IMR-90 (cell line): Measurements from ENCODE around the gene MINK1. TPM values are rescaled to one million over a fixed set of nuclear protein-coding genes. Genes with fewer than 3 reads are reported as not detected.

Experiments
- ATAC-seq: fragments of 200-7000 bp; cut with Tn5 transposase; 2 replicates; pipeline ENCODE4 v1.9.1; 2020; ENCODE audit warnings: low read depth, mild to moderate bottlenecking, moderate library complexity
- BruUV-seq: library from RNA; stranded (reverse); fragments of 400-500 nt; replicated peaks from 2 replicates; lab custom pipeline; 2021; lab: Mats Ljungman, UMichigan
- CTCF ChIA-PET: fragments of 300-600 bp; formaldehyde crosslinking; extraction: SDS; loops from one replicate; lab custom pipeline; 2021; ENCODE audit warnings: antibody characterized with exemption; lab: Yijun Ruan, JAX
- POLR2A ChIA-PET: fragments of 300-600 bp; sonication (Branson Sonifier 250); formaldehyde crosslinking; loops from one replicate; lab custom pipeline; 2022; ENCODE audit warnings: antibody characterized with exemption; ENCODE audit not compliant: unreplicated experiment; lab: Charles Lee
- DNase-seq: peaks from one replicate; pipeline ENCODE4 v3.0.0; 2013
- H2AFZ ChIP-seq: replicated peaks from 2 replicates; pipeline ENCODE3; 2013; ENCODE audit warnings: low read length, mild to moderate bottlenecking; ENCODE audit not compliant: poor library complexity
- H2AK5ac ChIP-seq: 2 replicates; pipeline ENCODE4 v1.6.1; 2013; ENCODE audit warnings: low read depth, low read length, inconsistent platforms
- H2AK9ac ChIP-seq: replicated peaks from 2 replicates; pipeline ENCODE3; 2013; ENCODE audit warnings: mild to moderate bottlenecking, low read depth, low read length, moderate library complexity; ENCODE audit not compliant: poor library complexity
- H2BK120ac ChIP-seq: 2 replicates; pipeline ENCODE4 v1.6.1; 2013; ENCODE audit warnings: low read depth, low read length, inconsistent platforms
- H2BK15ac ChIP-seq: 3 replicates; pipeline ENCODE4 v1.6.1; 2013; ENCODE audit warnings: low read depth, low read length, inconsistent platforms
- H2BK20ac ChIP-seq: 2 replicates; pipeline ENCODE4 v1.6.1; 2013; ENCODE audit warnings: low read depth, mild to moderate bottlenecking, inconsistent platforms, low read length, moderate library complexity
- H2BK5ac ChIP-seq: 2 replicates; pipeline ENCODE4 v1.6.1; 2013; ENCODE audit warnings: mild to moderate bottlenecking, low read depth, low read length, inconsistent platforms; ENCODE audit not compliant: poor library complexity, severe bottlenecking
- H3K14ac ChIP-seq: replicated peaks from 2 replicates; pipeline ENCODE4 v1.6.1; 2013; ENCODE audit warnings: low read depth, low read length, inconsistent platforms
- H3K18ac ChIP-seq: 2 replicates; pipeline ENCODE4 v1.6.1; 2013; ENCODE audit warnings: low read depth, low read length, control low read depth
- H3K23ac ChIP-seq: 2 replicates; pipeline ENCODE4 v1.6.1; 2013; ENCODE audit warnings: low read depth, low read length, inconsistent platforms
- H3K27ac ChIP-seq: 2 replicates; pipeline ENCODE4 v1.5.1; 2013; ENCODE audit warnings: mild to moderate bottlenecking, control low read depth, low read length; ENCODE audit not compliant: insufficient read depth
- H3K27me3 ChIP-seq: 2 replicates; pipeline ENCODE4 v1.6.1; 2013; ENCODE audit warnings: low read length; ENCODE audit not compliant: control insufficient read depth, insufficient read depth
- H3K36me3 ChIP-seq: 2 replicates; pipeline ENCODE4 v1.6.1; 2013; ENCODE audit warnings: low read length, mixed read lengths; ENCODE audit not compliant: control insufficient read depth, insufficient read depth
- H3K4ac ChIP-seq: 2 replicates; pipeline ENCODE4 v1.6.1; 2013; ENCODE audit warnings: low read depth, low read length, inconsistent platforms
- H3K4me1 ChIP-seq: 2 replicates; pipeline ENCODE4 v1.6.1; 2013; ENCODE audit warnings: low read length, mixed read lengths; ENCODE audit not compliant: control insufficient read depth, insufficient read depth
- H3K4me2 ChIP-seq: 2 replicates; pipeline ENCODE4 v1.6.1; 2013; ENCODE audit warnings: low read depth, mild to moderate bottlenecking, control low read depth, low read length, moderate library complexity
- H3K4me3 ChIP-seq: 2 replicates; pipeline ENCODE4 v1.5.1; 2013; ENCODE audit warnings: low read depth, mild to moderate bottlenecking, control low read depth, low read length, moderate library complexity; ENCODE audit not compliant: insufficient read depth
- H3K56ac ChIP-seq: 2 replicates; pipeline ENCODE4 v1.6.1; 2013; ENCODE audit warnings: low read length, inconsistent platforms; ENCODE audit not compliant: insufficient read depth; ENCODE audit errors: extremely low read depth
- H3K79me1 ChIP-seq, 2 experiments: 2 replicates each; pipeline ENCODE4 v1.6.1; 2013; ENCODE audit warnings: low read length in 2 of 2, inconsistent platforms in 1 of 2, low read depth in 1 of 2
- H3K9ac ChIP-seq: 2 replicates; pipeline ENCODE4 v1.6.1; 2013; ENCODE audit warnings: low read depth, low read length, control low read depth
- H3K9me1 ChIP-seq: 2 replicates; pipeline ENCODE4 v1.6.1; 2013; ENCODE audit warnings: low read length, inconsistent platforms; ENCODE audit not compliant: insufficient read depth
- H3K9me3 ChIP-seq: 2 replicates; pipeline ENCODE4 v1.6.1; 2013; ENCODE audit warnings: low read length; ENCODE audit not compliant: control insufficient read depth, insufficient read depth
- H4K20me1 ChIP-seq: 2 replicates; pipeline ENCODE4 v1.6.1; 2013; ENCODE audit warnings: low read length, inconsistent platforms; ENCODE audit not compliant: insufficient read depth
- H4K5ac ChIP-seq: 2 replicates; pipeline ENCODE4 v1.6.1; 2013; ENCODE audit warnings: mild to moderate bottlenecking, low read depth, low read length, control low read depth
- H4K8ac ChIP-seq, 2 experiments: 2 replicates each; pipeline ENCODE4 v1.6.1; 2013; ENCODE audit warnings: low read depth in 2 of 2, low read length in 2 of 2, control low read depth in 1 of 2, inconsistent platforms in 1 of 2
- H4K91ac ChIP-seq: 2 replicates; pipeline ENCODE4 v1.6.1; 2013; ENCODE audit warnings: low read depth, low read length, inconsistent platforms; ENCODE audit not compliant: insufficient read depth
- CEBPB ChIP-seq: IDR thresholded peaks from 2 replicates; pipeline ENCODE4 v1.6.1; 2012; ENCODE audit warnings: low read depth, low read length, improper control_type of control experiment
- CTCF ChIP-seq: conservative IDR thresholded peaks from 2 replicates; pipeline ENCODE4 v1.5.1; 2012; ENCODE audit warnings: mild to moderate bottlenecking, low read depth, low read length, improper control_type of control experiment
- FOS ChIP-seq: fragments of 150-350 bp; IDR thresholded peaks from 2 replicates; pipeline ENCODE4 v1.6.1; 2016; ENCODE audit warnings: low read depth, low read length
- whole genome bisulfite sequencing, 2 experiments: methylation state at CpG; one replicate each; pipeline versions ENCODE4 v1.1.5 to v1.1.7; 2013; ENCODE audit warnings: missing lambda C conversion rate in 2 of 2; ENCODE audit not compliant: insufficient read length in 1 of 2; ENCODE audit errors: extremely low coverage in 2 of 2; 5-methylcytosine and 5-hydroxymethylcytosine counted together
- dilution Hi-C: fragments of 300-500 bp; cut with HindIII; formaldehyde crosslinking; loops from one replicate; pipeline ENCODE4 v1.14.3; 2018; ENCODE audit warnings: low sequenced_read_pairs; ENCODE audit not compliant: unreplicated experiment
- in situ Hi-C: fragments of 300-500 bp; cut with MboI; formaldehyde crosslinking; loops from 3 replicates; pipeline ENCODE4 v1.14.3; 2019; ENCODE audit warnings: low sequenced_read_pairs, inconsistent platforms, mixed read lengths
- intact Hi-C: fragments of 100-400 bp; cut with micrococcal nuclease; formaldehyde crosslinking; loops from 2 replicates; pipeline ENCODE4 v1.10.0; 2022
- polyA plus RNA-seq, 3 experiments: library from polyadenylated mRNA; depleted of rRNA; stranded (reverse); fragments of >200 nt; gene quantifications; 2 replicates each; pipeline ENCODE4 v1.2.3, GENCODE V29; 2012; ENCODE audit warnings: low replicate concordance in 1 of 3
- total RNA-seq: library from RNA; depleted of rRNA; stranded (reverse); fragments of >200 nt; gene quantifications from 2 replicates; pipeline ENCODE4 v1.2.3, GENCODE V29; 2012

Gene MINK1
- total and polyA plus RNA-seq, 2 of the 4 experiments (the other 2 are of a cell fraction) = 12.2 to 40.9 TPM

GRCh38 chr17:4789951-4790704 lies 43.0 kb upstream of the MINK1 start (continued):
- TF ChIP-seq CTCF = peak; percentile 90

- POLR2A ChIA-PET = no interaction called here
- no peak for DNase-seq
- in situ Hi-C loops (no loop called here), dilution Hi-C loops (no loop called here), intact Hi-C loops (loop anchor here (1.0 kb wide), 2 partner anchors 80 to 86 kb away; partner anchors contain the start of genes ARRB2 and PELP1)
- Histone ChIP-seq H4K20me1 (no peaks in the 10 kb centered on the region), H4K8ac (peak overlapping the region in 1 of 2 experiments; percentile 68; a peak in 3 of 4 replicates), H3K18ac (no peak overlapping the region), H3K4me1 (peaks cover 3% of the 10 kb centered on the region; the same call in 1 of the 2 replicates), H3K23ac (peak overlapping the region; percentile 2), H3K9me3 (no peaks in the 10 kb centered on the region), H2AFZ (peak overlapping the region; percentile 99), H2AK5ac (peak overlapping the region; percentile 16; the same call in 1 of the 2 replicates), H3K56ac (no peak overlapping the region), H4K5ac (peak overlapping the region; percentile 0; the same call in 1 of the 2 replicates), H3K9ac (peak overlapping the region; percentile 17), H2BK15ac (no peak overlapping the region), H2AK9ac (peak overlapping the region; percentile 70), H3K4me3 (peak overlapping the region; percentile 64), H2BK20ac (no peak overlapping the region), H3K4me2 (peak overlapping the region; percentile 51), H2BK120ac (no peak overlapping the region), H3K36me3 (no peaks in the 10 kb centered on the region), H3K4ac (peak overlapping the region; percentile 3; the same call in 1 of the 2 replicates), H3K9me1 (peaks cover 4% of the 10 kb centered on the region), H3K27me3 (peaks cover 9% of the 10 kb centered on the region), H4K91ac (no peak overlapping the region), H3K79me1 (peaks cover 0 to 5% of the 10 kb centered on the region in 2 experiments; a peak in 2 of 4 replicates), H3K27ac (peak overlapping the region; percentile 6), H2BK5ac (peak overlapping the region; percentile 28), H3K14ac (peak overlapping the region; percentile 16; the same call in 1 of the 2 replicates)
- ATAC-seq = no peak
- TF ChIP-seq CTCF (no peak), FOS (0 out of 2 replicates have a peak, but pooled peaks have one; percentile 1), CEBPB (no peak)
- 100% methylated on average over 2 of the region's 7 CpGs; no CpG with 5 or more reads in 1 of the 2 experiments for WGBS, 2 experiments
- CTCF ChIA-PET = interaction anchor here (0.5 to 1.5 kb wide), 7 partner anchors 11 to 135 kb away, joined by 3 to 6 read pairs (median 3); no protein-coding TSS in a partner anchor
- BruUV-seq = no TSS peak
These were observed 42.4 kb upstream of the MINK1 start for GRCh38 chr17:4790705-4791088.
